Mesothelial cell of epicardium (in vitro differentiated cells): Measurements from ENCODE around the gene SNX13. TPM values are rescaled to one million over a fixed set of nuclear protein-coding genes. Genes with fewer than 3 reads are reported as not detected.

ENCODE experiments used
- DNase-seq, 2 experiments: peaks; one replicate each; pipeline ENCODE4 v3.0.0; 2021; ENCODE audit warnings: low spot score in 2 of 2; ENCODE audit not compliant: unreplicated experiment in 2 of 2
- H3K27ac Mint-ChIP-seq: 2 replicates; pipeline ENCODE4 v1.8.0; 2021; ENCODE audit warnings: mixed read lengths
- H3K27me3 Mint-ChIP-seq: 2 replicates; pipeline ENCODE4 v1.8.0; 2021; ENCODE audit warnings: low read depth, mixed read lengths
- H3K36me3 Mint-ChIP-seq: 2 replicates; pipeline ENCODE4 v1.8.0; 2021; ENCODE audit warnings: mixed read lengths
- H3K4me1 Mint-ChIP-seq: 2 replicates; pipeline ENCODE4 v1.8.0; 2021; ENCODE audit warnings: mixed read lengths
- H3K4me3 Mint-ChIP-seq: 2 replicates; pipeline ENCODE4 v1.8.0; 2021; ENCODE audit warnings: mild to moderate bottlenecking, moderate library complexity, mixed read lengths
- H3K9me3 Mint-ChIP-seq: 2 replicates; pipeline ENCODE4 v1.8.0; 2021; ENCODE audit warnings: mixed read lengths
- total RNA-seq: library from RNA; stranded (reverse); gene quantifications from 3 replicates; pipeline ENCODE4 v1.2.1, GENCODE V29; 2021
- TF ChIP-seq, protein P1 (sequence below): fragments of 200-600 bp; sonication (generic); IDR thresholded peaks from one replicate; pipeline ENCODE4 v1.5.0; 2021; ENCODE audit warnings: antibody characterized with exemption; ENCODE audit not compliant: unreplicated experiment

Gene SNX13
- total RNA-seq, 1 donor from 2014 or later, result 57.1 TPM

- no peak for DNase-seq
- no peaks in the 10 kb centered on the region for H3K27me3 Mint-ChIP-seq
- H3K4me3 Mint-ChIP-seq, result no peak overlapping the region
- H3K9me3 Mint-ChIP-seq, result peaks cover 31% of the 10 kb centered on the region
- H3K27ac Mint-ChIP-seq, result no peak overlapping the region
- H3K4me1 Mint-ChIP-seq, result no peaks in the 10 kb centered on the region
- TF ChIP-seq, protein P1, sequence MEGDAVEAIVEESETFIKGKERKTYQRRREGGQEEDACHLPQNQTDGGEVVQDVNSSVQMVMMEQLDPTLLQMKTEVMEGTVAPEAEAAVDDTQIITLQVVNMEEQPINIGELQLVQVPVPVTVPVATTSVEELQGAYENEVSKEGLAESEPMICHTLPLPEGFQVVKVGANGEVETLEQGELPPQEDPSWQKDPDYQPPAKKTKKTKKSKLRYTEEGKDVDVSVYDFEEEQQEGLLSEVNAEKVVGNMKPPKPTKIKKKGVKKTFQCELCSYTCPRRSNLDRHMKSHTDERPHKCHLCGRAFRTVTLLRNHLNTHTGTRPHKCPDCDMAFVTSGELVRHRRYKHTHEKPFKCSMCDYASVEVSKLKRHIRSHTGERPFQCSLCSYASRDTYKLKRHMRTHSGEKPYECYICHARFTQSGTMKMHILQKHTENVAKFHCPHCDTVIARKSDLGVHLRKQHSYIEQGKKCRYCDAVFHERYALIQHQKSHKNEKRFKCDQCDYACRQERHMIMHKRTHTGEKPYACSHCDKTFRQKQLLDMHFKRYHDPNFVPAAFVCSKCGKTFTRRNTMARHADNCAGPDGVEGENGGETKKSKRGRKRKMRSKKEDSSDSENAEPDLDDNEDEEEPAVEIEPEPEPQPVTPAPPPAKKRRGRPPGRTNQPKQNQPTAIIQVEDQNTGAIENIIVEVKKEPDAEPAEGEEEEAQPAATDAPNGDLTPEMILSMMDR, result no peak
- H3K36me3 Mint-ChIP-seq, result peaks cover 6% of the 10 kb centered on the region
Observed at GRCh38 chr7:17758008-17758407, 182.3 kb downstream of the SNX13 start.

DNA sequence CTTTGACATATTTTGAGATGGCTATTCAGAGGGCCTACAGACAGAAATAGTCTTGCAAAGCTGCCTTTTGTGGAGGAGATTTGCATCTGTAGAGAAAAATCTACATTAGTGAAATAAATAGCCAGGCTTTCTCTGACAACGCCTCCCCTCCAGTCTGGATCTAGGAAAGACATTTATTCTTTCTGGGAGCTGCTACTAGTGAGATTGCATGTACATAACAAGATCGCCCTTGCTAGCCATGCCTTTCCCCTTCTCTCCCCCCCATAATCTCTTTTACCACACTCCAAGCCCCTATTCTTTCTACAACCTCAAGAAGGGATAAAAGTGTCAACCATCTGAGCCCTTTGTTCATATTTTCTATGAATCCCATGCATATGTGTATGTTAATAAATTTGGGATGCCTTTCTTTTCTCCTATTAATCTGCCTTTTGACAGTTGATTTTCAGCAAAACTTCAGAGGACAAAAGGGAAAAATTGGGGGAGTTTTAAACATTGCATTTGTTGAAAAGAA, 194.2 kb downstream of the SNX13 start:
- DNase-seq, result no peak
- H3K36me3 Mint-ChIP-seq, result no peaks in the 10 kb centered on the region
- H3K27me3 Mint-ChIP-seq, result peaks cover 4% of the 10 kb centered on the region
- H3K4me1 Mint-ChIP-seq, result no peaks in the 10 kb centered on the region
- no peak overlapping the region for H3K4me3 Mint-ChIP-seq
- no peak overlapping the region for H3K27ac Mint-ChIP-seq
- TF ChIP-seq, protein P1, result no peak
- H3K9me3 Mint-ChIP-seq, result peaks cover 1% of the 10 kb centered on the region

- Mint-ChIP-seq H3K36me3 (no peaks in the 10 kb centered on the region), H3K4me3 (no peak overlapping the region), H3K27ac (no peak overlapping the region), H3K4me1 (no peaks in the 10 kb centered on the region), H3K9me3 (no peaks in the 10 kb centered on the region), H3K27me3 (peaks cover 4% of the 10 kb centered on the region)
- DNase-seq, result no peak
- TF ChIP-seq, protein P1, result no peak
Observed at GRCh38 chr7:17745610-17746009, 194.7 kb downstream of the SNX13 start.

GRCh38 chr7:17743316-17743715, 197.0 kb downstream of the SNX13 start:
- Mint-ChIP-seq H3K4me3 (no peak overlapping the region), H3K9me3 (no peaks in the 10 kb centered on the region), H3K36me3 (no peaks in the 10 kb centered on the region), H3K27ac (no peak overlapping the region), H3K27me3 (peaks cover 12% of the 10 kb centered on the region), H3K4me1 (no peaks in the 10 kb centered on the region)
- TF ChIP-seq, protein P1, result no peak
- DNase-seq, result no peak

DNA sequence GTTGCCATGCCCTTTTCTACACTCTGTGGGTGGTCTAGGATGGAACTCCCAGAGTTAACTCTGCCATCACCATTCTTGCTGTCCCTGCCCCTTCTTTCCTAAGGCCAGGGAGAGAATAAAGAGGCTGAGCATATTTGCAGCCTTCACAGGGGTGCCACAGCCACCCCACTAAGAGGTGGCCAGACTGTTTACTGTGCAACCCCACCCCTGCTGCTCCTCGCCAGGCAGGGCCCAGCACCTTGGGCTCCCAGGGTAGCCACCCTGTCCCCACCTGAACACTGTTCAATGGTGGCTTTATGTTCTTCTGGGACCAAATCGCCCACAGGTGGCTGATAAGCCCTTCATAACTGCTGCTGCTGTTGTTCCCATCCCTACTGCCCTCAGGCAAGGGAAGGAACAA, 198.9 kb downstream of the SNX13 start:
- Mint-ChIP-seq H3K9me3 (peaks cover 4% of the 10 kb centered on the region), H3K36me3 (no peaks in the 10 kb centered on the region), H3K27me3 (peaks cover 29% of the 10 kb centered on the region), H3K4me1 (no peaks in the 10 kb centered on the region), H3K27ac (no peak overlapping the region), H3K4me3 (no peak overlapping the region)
- TF ChIP-seq, protein P1, result no peak
- DNase-seq, result no peak

Other genes with a start within 250 kb of the SNX13 start
- not detected in 3 replicates for gene PRPS1L1, start 87.4 kb upstream of the SNX13 start, total RNA-seq